GM12874 (cell line): ENCODE measurements around the gene PRR19.

Experiments used
- TF ChIP-seq, protein P1 (sequence below): IDR thresholded peaks from 2 replicates; pipeline ENCODE4 v1.5.1; 2011; ENCODE audit warnings: low read depth, mild to moderate bottlenecking, control low read depth, low read length, moderate library complexity; ENCODE audit not compliant: insufficient read depth

The PRR19 gene

DNA sequence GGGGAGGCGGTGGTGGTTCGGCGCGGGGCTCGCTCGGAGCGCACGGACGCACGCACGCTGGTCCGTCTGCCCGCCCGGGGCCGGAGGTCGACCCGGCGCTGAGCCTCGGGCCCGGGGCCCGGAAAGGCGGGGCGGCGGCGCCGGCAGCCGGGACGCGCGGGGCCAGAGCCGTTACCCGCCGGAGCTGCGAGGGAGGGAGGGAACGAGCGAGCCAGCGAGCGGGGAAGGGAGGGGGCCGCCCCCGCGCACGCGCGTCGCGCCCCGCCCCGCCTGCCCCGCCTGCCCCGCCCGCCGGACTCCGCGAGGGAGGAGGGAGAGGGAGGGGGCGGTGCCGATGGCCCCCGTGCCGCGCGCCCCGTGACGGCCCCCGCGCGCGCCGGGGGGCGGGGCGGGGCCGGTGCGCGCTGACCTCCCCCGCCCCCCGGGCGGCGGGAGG, 17.8 kb upstream of the PRR19 start:
- TF ChIP-seq, protein P1, sequence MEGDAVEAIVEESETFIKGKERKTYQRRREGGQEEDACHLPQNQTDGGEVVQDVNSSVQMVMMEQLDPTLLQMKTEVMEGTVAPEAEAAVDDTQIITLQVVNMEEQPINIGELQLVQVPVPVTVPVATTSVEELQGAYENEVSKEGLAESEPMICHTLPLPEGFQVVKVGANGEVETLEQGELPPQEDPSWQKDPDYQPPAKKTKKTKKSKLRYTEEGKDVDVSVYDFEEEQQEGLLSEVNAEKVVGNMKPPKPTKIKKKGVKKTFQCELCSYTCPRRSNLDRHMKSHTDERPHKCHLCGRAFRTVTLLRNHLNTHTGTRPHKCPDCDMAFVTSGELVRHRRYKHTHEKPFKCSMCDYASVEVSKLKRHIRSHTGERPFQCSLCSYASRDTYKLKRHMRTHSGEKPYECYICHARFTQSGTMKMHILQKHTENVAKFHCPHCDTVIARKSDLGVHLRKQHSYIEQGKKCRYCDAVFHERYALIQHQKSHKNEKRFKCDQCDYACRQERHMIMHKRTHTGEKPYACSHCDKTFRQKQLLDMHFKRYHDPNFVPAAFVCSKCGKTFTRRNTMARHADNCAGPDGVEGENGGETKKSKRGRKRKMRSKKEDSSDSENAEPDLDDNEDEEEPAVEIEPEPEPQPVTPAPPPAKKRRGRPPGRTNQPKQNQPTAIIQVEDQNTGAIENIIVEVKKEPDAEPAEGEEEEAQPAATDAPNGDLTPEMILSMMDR = no peak

- TF ChIP-seq, protein P1 = no peak
These were observed 17.2 kb upstream of the PRR19 start for GRCh38 chr19:42284591-42285341.

DNA sequence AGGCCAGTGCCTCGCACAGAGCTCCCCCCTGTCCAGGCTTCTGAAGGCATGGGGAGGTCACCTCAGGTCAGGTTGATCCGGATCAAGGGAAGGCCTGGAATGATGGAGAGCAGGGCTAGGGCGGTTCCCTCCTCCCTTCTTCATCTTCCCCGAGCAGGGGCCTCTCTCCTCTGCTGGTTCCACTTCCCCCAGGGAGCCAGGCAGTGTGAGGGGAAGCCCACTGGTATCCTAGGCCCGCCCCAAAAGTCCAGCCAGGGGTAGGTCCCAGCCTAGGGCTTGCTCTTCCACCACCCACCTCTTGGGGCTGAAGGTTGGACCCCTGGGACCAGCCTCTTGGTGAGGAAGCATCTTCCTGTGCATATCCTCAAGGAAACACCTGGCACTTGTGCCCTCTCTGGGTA, 16.4 kb upstream of the PRR19 start:
- TF ChIP-seq, protein P1 = peak; percentile 16; the same call in 1 of the 2 replicates

DNA sequence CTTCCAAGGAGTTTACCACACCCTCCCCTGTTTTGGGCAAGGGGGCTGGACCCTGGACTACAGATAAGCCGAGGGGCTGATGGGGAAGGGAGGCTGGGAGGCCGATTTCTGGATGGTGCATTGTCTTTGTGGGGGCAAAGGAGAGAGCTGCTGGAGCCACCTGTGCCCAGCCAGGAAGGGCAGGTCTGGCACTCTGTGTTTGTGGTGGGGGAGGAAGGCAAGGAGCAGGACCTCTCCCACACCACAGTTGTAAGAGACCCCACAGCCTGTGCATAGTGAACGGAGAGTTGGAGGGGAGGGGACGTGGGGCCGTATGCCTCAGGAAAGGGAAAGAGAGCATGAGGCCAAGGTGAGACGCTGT, 16.0 kb upstream of the PRR19 start:
- TF ChIP-seq, protein P1 = no peak

DNA sequence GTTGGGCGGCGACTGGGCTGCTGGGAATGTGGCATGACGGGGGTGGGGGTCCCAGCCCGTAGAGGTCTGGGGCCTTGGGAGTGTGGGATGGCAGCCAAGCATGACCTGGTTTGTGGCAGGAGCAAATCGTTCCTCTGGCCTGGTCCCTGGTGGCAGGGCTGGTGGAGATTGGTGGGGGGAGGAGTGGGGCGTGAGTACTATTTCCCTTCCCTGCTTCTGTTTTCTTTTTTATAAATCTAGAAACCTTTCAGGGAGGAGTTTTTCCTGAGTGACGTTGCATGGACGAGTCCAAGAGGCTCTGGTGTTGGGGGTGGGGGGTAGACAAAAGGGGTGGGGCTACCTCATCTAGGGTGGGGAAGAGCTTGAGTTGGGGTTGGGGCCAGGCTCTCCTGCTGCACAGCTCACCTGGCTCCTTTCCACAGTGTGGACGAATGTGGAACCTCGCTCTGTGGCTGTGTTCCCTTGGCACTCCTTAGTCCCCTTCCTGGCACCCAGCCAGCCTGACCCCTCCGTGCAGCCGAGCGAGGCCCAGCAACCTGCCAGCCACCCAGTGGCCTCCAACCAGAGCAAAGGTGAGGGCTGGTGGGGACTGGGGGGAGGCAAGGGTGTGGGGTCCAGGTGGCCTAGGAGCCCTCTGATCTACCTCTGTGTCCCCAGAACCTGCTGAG, 15.4 kb upstream of the PRR19 start:
- TF ChIP-seq, protein P1 = no peak

DNA sequence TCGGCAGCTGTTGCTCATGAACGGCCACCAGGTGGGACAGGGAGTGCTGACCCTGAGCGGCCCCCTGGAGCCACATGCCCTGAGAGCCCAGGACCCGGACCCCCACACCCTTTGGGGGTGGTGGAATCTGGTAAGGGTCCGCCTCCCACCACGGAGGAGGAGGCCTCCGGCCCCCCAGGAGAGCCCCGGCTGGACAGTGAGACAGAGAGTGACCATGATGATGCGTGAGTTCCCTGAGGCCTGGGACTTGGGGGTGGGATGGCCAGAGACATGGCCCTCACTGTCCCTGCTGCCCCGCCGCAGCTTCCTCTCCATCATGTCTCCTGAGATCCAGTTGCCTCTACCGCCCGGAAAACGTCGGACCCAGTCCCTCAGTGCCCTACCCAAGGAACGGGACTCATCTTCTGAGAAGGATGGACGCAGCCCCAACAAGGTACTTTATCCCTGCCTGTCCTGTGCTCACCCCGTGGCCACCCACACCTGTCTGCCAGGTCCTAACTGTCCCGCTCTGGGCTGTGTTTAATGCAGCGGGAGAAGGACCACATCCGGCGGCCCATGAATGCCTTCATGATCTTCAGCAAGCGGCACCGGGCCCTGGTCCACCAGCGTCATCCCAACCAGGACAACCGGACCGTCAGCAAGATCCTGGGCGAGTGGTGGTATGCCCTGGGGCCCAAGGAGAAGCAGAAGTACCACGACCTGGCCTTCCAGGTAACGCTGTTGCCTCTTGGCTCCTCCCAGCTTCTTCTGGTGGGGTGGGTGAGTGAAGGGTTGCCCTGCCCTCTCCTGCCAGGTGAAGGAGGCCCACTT, 14.7 kb upstream of the PRR19 start:
- TF ChIP-seq, protein P1 = no peak

GRCh38 chr19:42287827-42288107, 14.2 kb upstream of the PRR19 start:
- TF ChIP-seq, protein P1 = no peak
